Stomach (tissue), 4 donors: ENCODE data around the gene CDH23.

Experiments used
- EP300 ChIP-seq: sonication (generic); formaldehyde crosslinking; IDR thresholded peaks from one replicate; pipeline ENCODE4 v1.6.1; 2017; ENCODE audit warnings: antibody characterized with exemption
- POLR2A ChIP-seq, 4 donors: fragments of 450-650 bp; IDR thresholded peaks; one replicate each; pipeline ENCODE4 v1.6.1; 2016; ENCODE audit warnings: antibody characterized with exemption in 4 of 4, control low read depth in 2 of 4, mild to moderate bottlenecking in 1 of 4, moderate library complexity in 1 of 4
- POLR2AphosphoS5 ChIP-seq, 3 donors: sonication (generic); formaldehyde crosslinking; IDR thresholded peaks; one replicate each; pipeline ENCODE4 v1.6.1; 2016; ENCODE audit warnings: antibody characterized with exemption in 3 of 3
- TF ChIP-seq, protein P1 (sequence below), 7 experiments: fragments of 450-650 bp in 4 of 7; fragments of 200-600 bp in 3 of 7; sonication (generic) in 3 of 7; IDR thresholded peaks; one replicate each; pipeline ENCODE4 v1.5.1; 2016 to 2019; ENCODE audit warnings: antibody characterized with exemption in 7 of 7, control low read depth in 2 of 7, mild to moderate bottlenecking in 1 of 7

DNA sequence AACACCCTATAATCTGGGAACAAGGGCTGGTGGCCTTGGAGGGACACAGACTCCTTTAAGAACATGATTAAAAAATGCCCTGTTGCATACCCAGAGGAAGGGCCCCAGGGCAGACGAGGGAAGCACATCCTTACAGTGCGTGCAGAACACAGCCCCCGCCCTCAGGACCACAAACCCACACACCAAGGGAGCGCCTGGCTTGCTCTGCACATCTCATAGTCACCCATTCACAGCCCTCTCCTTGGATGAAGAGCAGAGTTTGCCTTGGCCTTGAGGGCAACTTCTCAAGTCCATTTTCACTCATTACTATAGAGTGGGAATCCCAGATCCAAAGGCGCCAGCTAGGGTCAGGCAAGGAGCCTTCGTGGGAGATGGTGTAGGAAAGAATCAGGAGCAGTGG, 382.9 kb downstream of the CDH23 start:
- no peak for TF ChIP-seq POLR2A (IDR thresholded peaks at IDR 0.05)
- TF ChIP-seq, protein P1, sequence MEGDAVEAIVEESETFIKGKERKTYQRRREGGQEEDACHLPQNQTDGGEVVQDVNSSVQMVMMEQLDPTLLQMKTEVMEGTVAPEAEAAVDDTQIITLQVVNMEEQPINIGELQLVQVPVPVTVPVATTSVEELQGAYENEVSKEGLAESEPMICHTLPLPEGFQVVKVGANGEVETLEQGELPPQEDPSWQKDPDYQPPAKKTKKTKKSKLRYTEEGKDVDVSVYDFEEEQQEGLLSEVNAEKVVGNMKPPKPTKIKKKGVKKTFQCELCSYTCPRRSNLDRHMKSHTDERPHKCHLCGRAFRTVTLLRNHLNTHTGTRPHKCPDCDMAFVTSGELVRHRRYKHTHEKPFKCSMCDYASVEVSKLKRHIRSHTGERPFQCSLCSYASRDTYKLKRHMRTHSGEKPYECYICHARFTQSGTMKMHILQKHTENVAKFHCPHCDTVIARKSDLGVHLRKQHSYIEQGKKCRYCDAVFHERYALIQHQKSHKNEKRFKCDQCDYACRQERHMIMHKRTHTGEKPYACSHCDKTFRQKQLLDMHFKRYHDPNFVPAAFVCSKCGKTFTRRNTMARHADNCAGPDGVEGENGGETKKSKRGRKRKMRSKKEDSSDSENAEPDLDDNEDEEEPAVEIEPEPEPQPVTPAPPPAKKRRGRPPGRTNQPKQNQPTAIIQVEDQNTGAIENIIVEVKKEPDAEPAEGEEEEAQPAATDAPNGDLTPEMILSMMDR (IDR thresholded peaks at IDR 0.05) = no peak
- no peak for TF ChIP-seq POLR2AphosphoS5 (IDR thresholded peaks at IDR 0.05)
- TF ChIP-seq EP300 = no peak
